ENCODE data around the gene C17orf75.

C17orf75 gene

DNA sequence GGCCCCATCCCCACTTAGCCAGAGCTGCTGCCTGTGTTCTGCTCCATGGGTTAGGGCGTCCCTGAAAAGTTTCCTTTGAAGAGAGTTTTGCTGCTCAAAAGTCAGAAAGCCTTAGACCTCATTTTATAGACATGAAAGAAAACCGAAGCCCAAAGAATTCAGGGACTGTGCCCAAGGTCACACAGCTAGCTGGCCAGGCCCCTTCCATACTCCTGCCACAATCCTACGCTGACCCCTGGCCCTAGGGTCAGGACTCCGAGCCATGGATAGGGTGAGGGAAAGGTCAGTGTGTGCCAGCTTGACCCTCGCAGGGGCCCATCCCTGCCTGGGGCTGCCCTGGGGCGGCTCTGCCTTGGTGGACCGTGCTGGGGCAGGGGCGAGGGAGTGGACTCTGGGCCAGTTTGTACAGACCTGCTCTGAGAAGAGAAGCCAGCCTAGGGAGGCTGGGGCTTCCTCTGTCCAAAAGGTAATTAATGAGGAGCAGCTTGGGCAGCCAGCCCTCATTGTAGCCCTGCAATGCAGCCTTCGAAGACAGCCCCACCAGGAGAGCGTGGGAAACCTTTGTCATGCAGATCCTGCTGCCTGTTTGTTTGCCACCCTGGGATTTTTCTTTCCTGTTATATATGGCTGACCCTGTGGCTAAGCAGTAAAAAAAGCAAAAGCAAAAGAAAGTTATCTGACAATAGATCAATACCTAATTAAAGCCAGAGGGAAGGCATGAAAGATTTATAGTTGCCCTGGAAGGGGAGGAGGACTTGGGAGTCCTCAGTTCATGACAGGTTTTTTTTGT is 38.9 kb downstream of the C17orf75 start (continued):
- TF ChIP-seq ZNF660 (tag by site-specific recombination; IDR thresholded peaks at IDR 0.05) = no peak
- TF ChIP-seq ZNF561 (tag by site-specific recombination; IDR thresholded peaks at IDR 0.05; ENCODE audit: borderline replicate concordance) = no peak
- TF ChIP-seq ZBTB17 (tag by site-specific recombination; IDR thresholded peaks at IDR 0.05) = no peak
- 0 out of 2 replicates have a peak, but pooled peaks have one; percentile 21 for TF ChIP-seq KLF16 (tag by site-specific recombination; IDR thresholded peaks at IDR 0.05)
- peak; percentile 95 for TF ChIP-seq FEZF1 (tag by site-specific recombination; IDR thresholded peaks at IDR 0.05)
- TF ChIP-seq, protein P1, sequence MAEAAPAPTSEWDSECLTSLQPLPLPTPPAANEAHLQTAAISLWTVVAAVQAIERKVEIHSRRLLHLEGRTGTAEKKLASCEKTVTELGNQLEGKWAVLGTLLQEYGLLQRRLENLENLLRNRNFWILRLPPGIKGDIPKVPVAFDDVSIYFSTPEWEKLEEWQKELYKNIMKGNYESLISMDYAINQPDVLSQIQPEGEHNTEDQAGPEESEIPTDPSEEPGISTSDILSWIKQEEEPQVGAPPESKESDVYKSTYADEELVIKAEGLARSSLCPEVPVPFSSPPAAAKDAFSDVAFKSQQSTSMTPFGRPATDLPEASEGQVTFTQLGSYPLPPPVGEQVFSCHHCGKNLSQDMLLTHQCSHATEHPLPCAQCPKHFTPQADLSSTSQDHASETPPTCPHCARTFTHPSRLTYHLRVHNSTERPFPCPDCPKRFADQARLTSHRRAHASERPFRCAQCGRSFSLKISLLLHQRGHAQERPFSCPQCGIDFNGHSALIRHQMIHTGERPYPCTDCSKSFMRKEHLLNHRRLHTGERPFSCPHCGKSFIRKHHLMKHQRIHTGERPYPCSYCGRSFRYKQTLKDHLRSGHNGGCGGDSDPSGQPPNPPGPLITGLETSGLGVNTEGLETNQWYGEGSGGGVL (tag by site-specific recombination; IDR thresholded peaks at IDR 0.05) = no peak
- TF ChIP-seq ZNF16 (tag by site-specific recombination; IDR thresholded peaks at IDR 0.05; ENCODE audit: low read depth) = no peak
- TF ChIP-seq ZNF521 (tag by site-specific recombination; IDR thresholded peaks at IDR 0.05) = no peak
- no peak for TF ChIP-seq ZNF155 (tag by site-specific recombination; IDR thresholded peaks at IDR 0.05)
- no peak for TF ChIP-seq HIC1 (tag by site-specific recombination; IDR thresholded peaks at IDR 0.05)
- TF ChIP-seq ZNF600 (tag by site-specific recombination; IDR thresholded peaks at IDR 0.05) = no peak
- no peak for TF ChIP-seq ZNF677 (tag by site-specific recombination; IDR thresholded peaks at IDR 0.05)
- TF ChIP-seq, protein P2, sequence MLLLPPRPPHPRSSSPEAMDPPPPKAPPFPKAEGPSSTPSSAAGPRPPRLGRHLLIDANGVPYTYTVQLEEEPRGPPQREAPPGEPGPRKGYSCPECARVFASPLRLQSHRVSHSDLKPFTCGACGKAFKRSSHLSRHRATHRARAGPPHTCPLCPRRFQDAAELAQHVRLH (tag by site-specific recombination; IDR thresholded peaks at IDR 0.05) = 0 out of 2 replicates have a peak, but pooled peaks have one; percentile 42
- peak; percentile 74 for TF ChIP-seq ZIC2 (tag by site-specific recombination; IDR thresholded peaks at IDR 0.05)
- peak; percentile 82; the same call in 1 of the 2 replicates for TF ChIP-seq WT1 (tag by site-specific recombination; IDR thresholded peaks at IDR 0.05)
- no peak for TF ChIP-seq ZNF423 (tag by site-specific recombination; IDR thresholded peaks at IDR 0.05)
- no peak for TF ChIP-seq ZNF302 (tag by site-specific recombination; IDR thresholded peaks at IDR 0.05; ENCODE audit: low read depth)
- TF ChIP-seq ZNF558 (tag by site-specific recombination; IDR thresholded peaks at IDR 0.05) = no peak
- TF ChIP-seq KLF10 (tag by site-specific recombination; IDR thresholded peaks at IDR 0.05) = peak; percentile 69
- TF ChIP-seq ZFP69B (tag by site-specific recombination; IDR thresholded peaks at IDR 0.05) = no peak
- no peak for TF ChIP-seq ZFP3 (tag by site-specific recombination; IDR thresholded peaks at IDR 0.05; ENCODE audit: low read depth)
- TF ChIP-seq GLIS1 (tag by site-specific recombination; IDR thresholded peaks at IDR 0.05) = peak; percentile 72
- TF ChIP-seq ZNF555 (tag by site-specific recombination; conservative IDR thresholded peaks at IDR 0.05) = no peak
- TF ChIP-seq ZNF426 (tag by site-specific recombination; IDR thresholded peaks at IDR 0.05) = no peak
- TF ChIP-seq HOXC10 (CRISPR knock-in tag; IDR thresholded peaks at IDR 0.05) = no peak

Measured in HEK293 (cell line).